PC-3 (cell line): ENCODE measurements around the gene RAD51AP1. TPM values are rescaled to one million over a fixed set of nuclear protein-coding genes. Genes with fewer than 3 reads are reported as not detected.

ENCODE experiments used
- ATAC-seq: fragments of 200-7000 bp; cut with Tn5 transposase; 2 replicates; pipeline ENCODE4 v1.9.1; 2020; ENCODE audit warnings: mild to moderate bottlenecking, moderate library complexity
- BruUV-seq: library from RNA; stranded (reverse); fragments of 400-500 nt; replicated peaks from 2 replicates; lab custom pipeline; 2021; lab: Mats Ljungman, UMichigan
- CTCF ChIA-PET: fragments of 300-600 bp; sonication (Branson Sonifier 250); formaldehyde crosslinking; loops from one replicate; lab custom pipeline; 2022; ENCODE audit warnings: antibody characterized with exemption; lab: Charles Lee
- POLR2A ChIA-PET: fragments of 300-600 bp; sonication (Branson Sonifier 250); formaldehyde crosslinking; loops from one replicate; lab custom pipeline; 2022; ENCODE audit warnings: antibody characterized with exemption; ENCODE audit not compliant: unreplicated experiment; lab: Charles Lee
- DNase-seq: peaks from one replicate; pipeline ENCODE4 v3.0.0-alpha.2; 2015
- H2AFZ ChIP-seq: fragments of 300-600 bp; sonication (generic); 2 replicates; pipeline ENCODE4 v1.6.0; 2016; ENCODE audit warnings: antibody characterized with exemption, low read length
- H3F3A ChIP-seq: fragments of 300-600 bp; sonication (generic); one replicate; pipeline ENCODE4 v1.6.0; 2017; ENCODE audit warnings: antibody characterized with exemption, low read length, control low read depth, mild to moderate bottlenecking; ENCODE audit not compliant: unreplicated experiment
- H3K27ac ChIP-seq: fragments of 300-600 bp; sonication (generic); 2 replicates; pipeline ENCODE4 v1.5.1; 2016; ENCODE audit warnings: mild to moderate bottlenecking, low read length
- H3K27me3 ChIP-seq: fragments of 300-600 bp; sonication (generic); 2 replicates; pipeline ENCODE4 v1.6.1; 2016; ENCODE audit warnings: low read length, mixed read lengths
- H3K36me3 ChIP-seq: fragments of 300-600 bp; sonication (generic); 2 replicates; pipeline ENCODE4 v1.6.1; 2016; ENCODE audit warnings: low read depth, mixed run types, low read length, mixed read lengths
- H3K4me1 ChIP-seq: fragments of 300-600 bp; sonication (generic); 2 replicates; pipeline ENCODE4 v1.5.1; 2016; ENCODE audit warnings: low read length; ENCODE audit not compliant: insufficient read depth
- H3K4me2 ChIP-seq: fragments of 300-600 bp; sonication (generic); 2 replicates; pipeline ENCODE4 v1.6.0; 2016; ENCODE audit warnings: low read length
- H3K4me3 ChIP-seq: fragments of 300-600 bp; sonication (generic); 2 replicates; pipeline ENCODE4 v1.5.1; 2016; ENCODE audit warnings: mild to moderate bottlenecking, low read length, mixed read lengths
- H3K79me2 ChIP-seq: fragments of 300-600 bp; sonication (generic); 2 replicates; pipeline ENCODE4 v1.6.1; 2017; ENCODE audit warnings: low read length, mixed read lengths
- H3K9ac ChIP-seq: fragments of 300-600 bp; sonication (generic); 2 replicates; pipeline ENCODE4 v1.6.0; 2016; ENCODE audit warnings: mild to moderate bottlenecking, low read length
- H3K9me2 ChIP-seq: fragments of 300-600 bp; sonication (generic); replicated peaks from 2 replicates; pipeline ENCODE4 v1.6.1; 2016; ENCODE audit warnings: mixed run types, low read length, mixed read lengths
- H3K9me3 ChIP-seq: fragments of 300-600 bp; sonication (generic); 2 replicates; pipeline ENCODE4 v1.6.1; 2016; ENCODE audit warnings: low read length, mixed read lengths
- H4K20me1 ChIP-seq: fragments of 300-600 bp; sonication (generic); 2 replicates; pipeline ENCODE4 v1.6.1; 2016; ENCODE audit warnings: low read length, mixed read lengths
- EZH2 ChIP-seq: fragments of 300-600 bp; sonication (generic); IDR thresholded peaks from one replicate; pipeline ENCODE4 v1.6.1; 2017; ENCODE audit warnings: antibody characterized with exemption, mild to moderate bottlenecking, low read length; ENCODE audit not compliant: unreplicated experiment
- EZH2phosphoT487 ChIP-seq: fragments of 300-600 bp; sonication (generic); IDR thresholded peaks from 2 replicates; pipeline ENCODE4 v1.6.1; 2018; ENCODE audit warnings: mild to moderate bottlenecking, antibody characterized with exemption, low read length, borderline replicate concordance
- intact Hi-C: fragments of 100-400 bp; cut with micrococcal nuclease; formaldehyde crosslinking; loops from 2 replicates; pipeline ENCODE4 v1.9.0; 2023
- total RNA-seq: library from RNA; depleted of rRNA; stranded (reverse); fragments of >200 nt; gene quantifications from 2 replicates; pipeline ENCODE4 v1.2.3, GENCODE V29; 2014
- TF ChIP-seq, protein P1 (sequence below): fragments of 300-600 bp; sonication (generic); conservative IDR thresholded peaks from 2 replicates; pipeline ENCODE4 v1.5.1; 2017; ENCODE audit warnings: antibody characterized with exemption, low read depth, mild to moderate bottlenecking, low read length

Gene RAD51AP1
- total RNA-seq, 1 experiment from 2014 or later: 24.7 TPM

DNA sequence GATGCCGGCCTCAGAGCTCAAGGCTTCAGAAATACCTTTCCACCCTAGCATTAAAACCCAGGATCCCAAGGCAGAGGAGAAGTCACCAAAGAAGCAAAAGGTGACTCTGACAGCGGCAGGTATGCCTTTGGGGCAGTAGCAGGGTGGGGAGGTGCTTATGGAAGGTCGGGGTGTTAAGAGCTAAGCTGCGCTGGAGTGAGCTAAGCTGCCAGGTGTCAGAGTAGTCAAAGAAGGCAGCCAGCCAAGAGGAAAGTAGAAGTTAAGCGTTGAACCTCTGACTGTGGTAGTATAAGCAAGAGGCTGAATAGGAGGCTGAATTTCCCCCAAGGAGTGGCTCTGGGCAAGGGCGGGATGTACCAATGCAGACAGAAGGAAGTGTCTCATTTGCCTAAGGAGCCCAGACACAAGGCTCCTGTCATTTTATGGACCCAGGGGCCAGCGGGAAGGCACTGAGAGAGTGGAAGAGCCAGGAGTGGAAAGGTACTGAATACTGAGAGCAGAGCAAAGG, 52.5 kb downstream of the RAD51AP1 start:
- Histone ChIP-seq H3K9me2 (no peaks in the 10 kb centered on the region), H4K20me1 (no peaks in the 10 kb centered on the region), H3K4me1 (no peaks in the 10 kb centered on the region), H3K9ac (no peak overlapping the region), H3K4me3 (no peak overlapping the region), H3K4me2 (no peak overlapping the region), H3K9me3 (no peaks in the 10 kb centered on the region), H3K36me3 (no peaks in the 10 kb centered on the region), H3K27me3 (no peaks in the 10 kb centered on the region), H3K79me2 (no peaks in the 10 kb centered on the region), H3K27ac (no peak overlapping the region), H2AFZ (no peak overlapping the region), H3F3A (no peaks in the 10 kb centered on the region)
- CTCF ChIA-PET: no interaction called here
- DNase-seq: no peak
- no TSS peak for BruUV-seq
- intact Hi-C loops: no loop called here
- no peak for ATAC-seq
- TF ChIP-seq EZH2 (no peak), EZH2phosphoT487 (no peak)
- TF ChIP-seq, protein P1, sequence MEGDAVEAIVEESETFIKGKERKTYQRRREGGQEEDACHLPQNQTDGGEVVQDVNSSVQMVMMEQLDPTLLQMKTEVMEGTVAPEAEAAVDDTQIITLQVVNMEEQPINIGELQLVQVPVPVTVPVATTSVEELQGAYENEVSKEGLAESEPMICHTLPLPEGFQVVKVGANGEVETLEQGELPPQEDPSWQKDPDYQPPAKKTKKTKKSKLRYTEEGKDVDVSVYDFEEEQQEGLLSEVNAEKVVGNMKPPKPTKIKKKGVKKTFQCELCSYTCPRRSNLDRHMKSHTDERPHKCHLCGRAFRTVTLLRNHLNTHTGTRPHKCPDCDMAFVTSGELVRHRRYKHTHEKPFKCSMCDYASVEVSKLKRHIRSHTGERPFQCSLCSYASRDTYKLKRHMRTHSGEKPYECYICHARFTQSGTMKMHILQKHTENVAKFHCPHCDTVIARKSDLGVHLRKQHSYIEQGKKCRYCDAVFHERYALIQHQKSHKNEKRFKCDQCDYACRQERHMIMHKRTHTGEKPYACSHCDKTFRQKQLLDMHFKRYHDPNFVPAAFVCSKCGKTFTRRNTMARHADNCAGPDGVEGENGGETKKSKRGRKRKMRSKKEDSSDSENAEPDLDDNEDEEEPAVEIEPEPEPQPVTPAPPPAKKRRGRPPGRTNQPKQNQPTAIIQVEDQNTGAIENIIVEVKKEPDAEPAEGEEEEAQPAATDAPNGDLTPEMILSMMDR: no peak
- POLR2A ChIA-PET: no interaction called here

DNA sequence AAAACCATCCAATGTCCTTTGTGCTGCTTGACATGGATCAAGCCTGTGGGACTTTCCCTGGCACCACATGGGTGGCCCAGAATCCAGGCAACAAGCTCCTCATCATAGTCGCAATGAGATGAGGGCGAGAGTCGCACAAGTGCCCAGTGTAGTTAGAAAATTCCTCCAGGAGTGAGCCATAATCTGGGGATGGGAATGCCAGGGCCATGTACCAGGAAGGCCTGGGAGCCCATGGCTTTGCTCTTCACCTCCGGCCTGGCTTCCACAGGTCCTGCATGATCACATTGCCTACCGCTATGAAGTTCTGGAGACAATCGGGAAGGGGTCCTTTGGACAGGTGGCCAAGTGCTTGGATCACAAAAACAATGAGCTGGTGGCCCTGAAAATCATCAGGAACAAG, 57.2 kb downstream of the RAD51AP1 start:
- Histone ChIP-seq H3K9me2 (no peaks in the 10 kb centered on the region), H2AFZ (no peak overlapping the region), H3K4me3 (no peak overlapping the region), H3F3A (no peaks in the 10 kb centered on the region), H3K4me1 (no peaks in the 10 kb centered on the region), H3K36me3 (no peaks in the 10 kb centered on the region), H3K79me2 (no peaks in the 10 kb centered on the region), H3K27me3 (no peaks in the 10 kb centered on the region), H4K20me1 (no peaks in the 10 kb centered on the region), H3K9me3 (no peaks in the 10 kb centered on the region), H3K4me2 (no peak overlapping the region), H3K27ac (no peak overlapping the region), H3K9ac (no peak overlapping the region)
- TF ChIP-seq EZH2phosphoT487 (no peak), EZH2 (no peak)
- TF ChIP-seq, protein P1: no peak
- intact Hi-C loops: no loop called here
- ATAC-seq (no peak), DNase-seq (no peak)
- BruUV-seq: no TSS peak
- ChIA-PET POLR2A (no interaction called here), CTCF (no interaction called here)

DNA sequence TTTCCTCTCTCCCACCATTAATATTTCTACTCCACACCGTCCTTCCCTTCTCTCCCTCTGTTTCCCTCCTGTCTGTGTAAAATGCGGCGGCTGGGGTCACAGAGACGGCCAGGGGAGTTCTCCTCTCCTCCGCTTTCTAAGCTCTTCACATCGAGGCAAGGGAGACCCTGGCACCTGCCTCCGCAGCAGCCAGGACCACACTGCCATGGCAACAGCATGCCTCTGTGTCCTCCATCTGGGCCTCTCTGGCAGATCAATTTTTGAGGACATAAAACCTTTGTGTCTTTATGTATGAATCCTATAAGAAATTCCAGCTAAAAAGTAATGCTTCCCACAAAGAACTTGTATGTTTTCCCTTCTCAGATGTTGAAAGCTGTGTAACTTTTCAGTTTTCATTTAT, 64.7 kb downstream of the RAD51AP1 start:
- intact Hi-C loops: no loop called here
- no peaks in the 10 kb centered on the region for H4K20me1 ChIP-seq
- no peaks in the 10 kb centered on the region for H3K36me3 ChIP-seq
- no peak overlapping the region for H3K4me3 ChIP-seq
- H2AFZ ChIP-seq: no peak overlapping the region
- POLR2A ChIA-PET: no interaction called here
- peaks cover 20% of the 10 kb centered on the region for H3K27me3 ChIP-seq
- no peak for DNase-seq
- CTCF ChIA-PET: no interaction called here
- TF ChIP-seq, protein P1: no peak
- no peak for TF ChIP-seq EZH2phosphoT487
- no peak for TF ChIP-seq EZH2
- no peak overlapping the region for H3K27ac ChIP-seq
- no peaks in the 10 kb centered on the region for H3K9me3 ChIP-seq
- H3K4me1 ChIP-seq: peaks cover 3% of the 10 kb centered on the region; the same call in 1 of the 2 replicates
- peaks cover 12% of the 10 kb centered on the region for H3K79me2 ChIP-seq
- BruUV-seq: no TSS peak
- no peaks in the 10 kb centered on the region for H3F3A ChIP-seq
- H3K4me2 ChIP-seq: no peak overlapping the region
- no peak for ATAC-seq
- H3K9ac ChIP-seq: no peak overlapping the region
- H3K9me2 ChIP-seq: no peaks in the 10 kb centered on the region
